Esophagus squamous epithelium (tissue), 5 donors: ENCODE data around the gene MID1IP1. TPM values are rescaled to one million over a fixed set of nuclear protein-coding genes. Genes with fewer than 3 reads are reported as not detected.

Source experiments
- DNase-seq: peaks from one replicate; lab custom pipeline; 2025; lab: John Stamatoyannopoulos, UW
- H3K27ac ChIP-seq, 4 donors: fragments of 200-600 bp; sonication (generic); one replicate each; pipeline ENCODE4 v1.5.1; 2016 to 2019; ENCODE audit warnings: mild to moderate bottlenecking in 1 of 4
- H3K27me3 ChIP-seq, 4 donors: fragments of 200-600 bp; sonication (generic); 1 replicate in 3 of 4; 2 replicates in 1 of 4; pipeline versions ENCODE4 v1.5.1 to v1.6.0; 2017 to 2021; ENCODE audit warnings: antibody characterized with exemption in 1 of 4
- H3K36me3 ChIP-seq, 3 donors: fragments of 200-600 bp; sonication (generic); one replicate each; pipeline ENCODE4 v1.5.1; 2016 to 2019
- H3K4me1 ChIP-seq, 3 donors: fragments of 200-600 bp; sonication (generic); one replicate each; pipeline ENCODE4 v1.5.1; 2017 to 2019
- H3K4me3 ChIP-seq, 4 donors: fragments of 200-600 bp; sonication (generic); 1 replicate in 3 of 4; 2 replicates in 1 of 4; pipeline ENCODE4 v1.5.1; 2016 to 2019; ENCODE audit warnings: mild to moderate bottlenecking in 2 of 4, moderate library complexity in 1 of 4
- H3K9me3 ChIP-seq, 3 donors: fragments of 200-600 bp; sonication (generic); one replicate each; pipeline ENCODE4 v1.5.1; 2016 to 2019
- CTCF ChIP-seq, 6 experiments: fragments of 450-650 bp in 4 of 6; fragments of 200-600 bp in 2 of 6; sonication (generic) in 2 of 6; IDR thresholded peaks; one replicate each; pipeline ENCODE4 v1.5.1; 2016 to 2019; ENCODE audit warnings: antibody characterized with exemption in 6 of 6, mild to moderate bottlenecking in 4 of 6, moderate library complexity in 4 of 6
- POLR2A ChIP-seq, 4 donors: fragments of 450-650 bp; IDR thresholded peaks; one replicate each; pipeline ENCODE4 v1.6.1; 2017; ENCODE audit warnings: antibody characterized with exemption in 4 of 4, mild to moderate bottlenecking in 4 of 4, moderate library complexity in 3 of 4
- WGBS, 2 donors: methylation state at CpG; one replicate each; pipeline ENCODE4 v1.1.5; 2018; 5-methylcytosine and 5-hydroxymethylcytosine counted together
- intact Hi-C: fragments of 100-400 bp; cut with DNase I; formaldehyde crosslinking; loops from one replicate; pipeline ENCODE4 v1.15.0; 2022
- total RNA-seq, 4 donors: library from RNA; depleted of rRNA; stranded (reverse); fragments of >200 nt; gene quantifications; one replicate each; pipeline ENCODE4 v1.1.0, GENCODE V29; 2016
- donor health status: DM: yes; HTN: yes; CAD: no.

Gene MID1IP1
- total RNA-seq, 4 donors from 2014 or later: 42.6 to 56.1 (median 49.8) TPM

GRCh38 chrX:38768079-38768478 is 33.2 kb upstream of the MID1IP1 start:
- no peaks in the 10 kb centered on the region for H3K9me3 ChIP-seq
- intact Hi-C loops: loop anchor here (10.0 kb wide), 1 partner anchor 387 kb away; no protein-coding TSS in a partner anchor
- DNase-seq: no peak
- no peaks in the 10 kb centered on the region for H3K36me3 ChIP-seq
- H3K27ac ChIP-seq: no peak overlapping the region
- no peaks in the 10 kb centered on the region for H3K27me3 ChIP-seq
- WGBS, 2 donors: 26 to 38% methylated on average over 2 of the region's 2 CpGs
- no peak for TF ChIP-seq POLR2A (IDR thresholded peaks at IDR 0.05)
- TF ChIP-seq CTCF (IDR thresholded peaks at IDR 0.05): peak in 5 of 6 experiments; percentile 13 to 46 (median 28)
- no peak overlapping the region for H3K4me3 ChIP-seq
- H3K4me1 ChIP-seq: no peaks in the 10 kb centered on the region

- TF ChIP-seq CTCF (IDR thresholded peaks at IDR 0.05): no peak
- TF ChIP-seq POLR2A (IDR thresholded peaks at IDR 0.05): no peak
- Histone ChIP-seq H3K27me3 (no peaks in the 10 kb centered on the region), H3K36me3 (no peaks in the 10 kb centered on the region), H3K27ac (no peak overlapping the region), H3K9me3 (no peaks in the 10 kb centered on the region), H3K4me1 (no peaks in the 10 kb centered on the region), H3K4me3 (no peak overlapping the region)
- DNase-seq: no peak
- intact Hi-C loops: no loop called here
- WGBS, 2 donors: 61 to 80% methylated on average over 1 to 4 of the region's 10 CpGs
Observed at GRCh38 chrX:38770152-38770551, 31.1 kb upstream of the MID1IP1 start.

GRCh38 chrX:38774249-38774648 is 27.0 kb upstream of the MID1IP1 start:
- Histone ChIP-seq H3K27ac (no peak overlapping the region), H3K4me1 (no peaks in the 10 kb centered on the region), H3K27me3 (no peaks in the 10 kb centered on the region), H3K36me3 (no peaks in the 10 kb centered on the region), H3K4me3 (no peak overlapping the region), H3K9me3 (no peaks in the 10 kb centered on the region)
- WGBS, 2 donors: 70 to 82% methylated on average over 4 of the region's 4 CpGs
- no peak for DNase-seq
- intact Hi-C loops: no loop called here
- no peak for TF ChIP-seq POLR2A (IDR thresholded peaks at IDR 0.05)
- no peak for TF ChIP-seq CTCF (IDR thresholded peaks at IDR 0.05)

- Histone ChIP-seq H3K4me1 (peaks cover 0 to 5% (median 0%) of the 10 kb centered on the region in 3 donors), H3K4me3 (no peak overlapping the region), H3K36me3 (no peaks in the 10 kb centered on the region), H3K27me3 (no peaks in the 10 kb centered on the region), H3K27ac (no peak overlapping the region), H3K9me3 (no peaks in the 10 kb centered on the region)
- TF ChIP-seq CTCF (IDR thresholded peaks at IDR 0.05) (no peak), POLR2A (IDR thresholded peaks at IDR 0.05) (no peak)
- DNase-seq: no peak
- intact Hi-C loops: no loop called here
Observed at GRCh38 chrX:38796946-38797345, 4.3 kb upstream of the MID1IP1 start.

GRCh38 chrX:38798956-38799355 is 2.3 kb upstream of the MID1IP1 start:
- no peak overlapping the region for H3K27ac ChIP-seq
- TF ChIP-seq POLR2A (IDR thresholded peaks at IDR 0.05) (no peak), CTCF (IDR thresholded peaks at IDR 0.05) (no peak)
- H3K36me3 ChIP-seq: no peaks in the 10 kb centered on the region
- H3K9me3 ChIP-seq: no peaks in the 10 kb centered on the region
- H3K4me1 ChIP-seq: peaks cover 0 to 22% (median 6%) of the 10 kb centered on the region in 3 donors
- H3K4me3 ChIP-seq: no peak overlapping the region
- no peaks in the 10 kb centered on the region for H3K27me3 ChIP-seq
- intact Hi-C loops: no loop called here
- DNase-seq: no peak
- 65% methylated on average over 1 of the region's 1 CpG; no CpG with 5 or more reads in 1 of the 2 donors for WGBS, 2 donors
